ENCODE results near the gene CEP89. TPM values are rescaled to one million over a fixed set of nuclear protein-coding genes. Genes with fewer than 3 reads are reported as not detected.
"Not testable (repeated sequence)": the region's sequence is repeated elsewhere in the genome, so short reads cannot be mapped to it uniquely, and the experiment has no call there.

The CEP89 gene
- total and polyA plus RNA-seq, 7 experiments from 2014 or later, result 7.4 to 22.4 (median 12.4) TPM

GRCh38 chr19:32852216-32852615 is 119.5 kb downstream of the CEP89 start:
- peaks cover 0 to 4% (median 1%) of the 10 kb centered on the region in 11 donors for H3K9me3 Mint-ChIP-seq
- Histone ChIP-seq H3K27ac (ENCODE audit: low read depth, low read length) (no peak overlapping the region), H3K9me3 (ENCODE audit: control insufficient read depth in 2 of 3, low read length in 3 of 3) (no peaks in the 10 kb centered on the region), H3K36me3 (ENCODE audit: control insufficient read depth in 2 of 3, insufficient read depth in 3 of 3, low read length in 3 of 3) (no peaks in the 10 kb centered on the region), H3K4me1 (ENCODE audit: control insufficient read depth in 2 of 2, insufficient read depth in 2 of 2, low read length in 2 of 2) (no peaks in the 10 kb centered on the region), H3K4me3 (ENCODE audit: low read length) (no peak overlapping the region), H3K27me3 (ENCODE audit: control insufficient read depth in 2 of 2, insufficient read depth in 2 of 2, low read length in 2 of 2) (no peaks in the 10 kb centered on the region)
- H3K27ac Mint-ChIP-seq, result no peak overlapping the region
- intact Hi-C loops (cut with micrococcal nuclease), result no loop called here
- H3K27me3 Mint-ChIP-seq, result peaks cover 0 to 3% (median 0%) of the 10 kb centered on the region in 5 donors
- peaks cover 0 to 1% (median 0%) of the 10 kb centered on the region in 7 donors for H3K4me1 Mint-ChIP-seq
- DNase-seq (no peak), ATAC-seq (no peak)
- no peak overlapping the region for H3K4me3 Mint-ChIP-seq
- peaks cover 0 to 5% (median 1%) of the 10 kb centered on the region in 5 donors for H3K36me3 Mint-ChIP-seq
- ChIA-PET POLR2A (no interaction called here), CTCF (interaction anchor here (0.6 kb wide), 1 partner anchor 274 kb away, joined by 4 read pairs; no protein-coding TSS in a partner anchor)

- DNase-seq; ATAC-seq; H3K27me3 ChIP-seq (ENCODE audit: control insufficient read depth in 2 of 2, insufficient read depth in 2 of 2, low read length in 2 of 2); intact Hi-C loops (cut with micrococcal nuclease); H3K4me3 Mint-ChIP-seq; CTCF ChIA-PET; H3K9me3 ChIP-seq (ENCODE audit: control insufficient read depth in 2 of 3, low read length in 3 of 3); H3K36me3 ChIP-seq (ENCODE audit: control insufficient read depth in 2 of 3, insufficient read depth in 3 of 3, low read length in 3 of 3); H3K27ac Mint-ChIP-seq; H3K4me1 ChIP-seq (ENCODE audit: control insufficient read depth in 2 of 2, insufficient read depth in 2 of 2, low read length in 2 of 2); H3K27ac ChIP-seq (ENCODE audit: low read depth, low read length); H3K27me3 Mint-ChIP-seq; POLR2A ChIA-PET; H3K36me3 Mint-ChIP-seq; H3K4me3 ChIP-seq (ENCODE audit: low read length): not testable (repeated sequence)
- peaks cover 0 to 13% (median 0%) of the 10 kb centered on the region in 11 donors for H3K9me3 Mint-ChIP-seq
- H3K4me1 Mint-ChIP-seq, result peaks cover 0 to 13% (median 3%) of the 10 kb centered on the region in 7 donors
These were observed 123.7 kb downstream of the CEP89 start for GRCh38 chr19:32848035-32848434.

- Histone ChIP-seq H3K36me3 (ENCODE audit: control insufficient read depth in 2 of 3, insufficient read depth in 3 of 3, low read length in 3 of 3) (no peaks in the 10 kb centered on the region), H3K4me3 (ENCODE audit: low read length) (no peak overlapping the region), H3K4me1 (ENCODE audit: control insufficient read depth in 2 of 2, insufficient read depth in 2 of 2, low read length in 2 of 2) (no peaks in the 10 kb centered on the region), H3K9me3 (ENCODE audit: control insufficient read depth in 2 of 3, low read length in 3 of 3) (peaks cover 0 to 8% (median 0%) of the 10 kb centered on the region in 3 experiments), H3K27me3 (ENCODE audit: control insufficient read depth in 2 of 2, insufficient read depth in 2 of 2, low read length in 2 of 2) (no peaks in the 10 kb centered on the region), H3K27ac (ENCODE audit: low read depth, low read length) (no peak overlapping the region)
- Mint-ChIP-seq H3K9me3 (peaks cover 4 to 35% (median 12%) of the 10 kb centered on the region in 11 donors), H3K27me3 (peaks cover 0 to 3% (median 0%) of the 10 kb centered on the region in 5 donors), H3K36me3 (peaks cover 1 to 24% (median 21%) of the 10 kb centered on the region in 5 donors), H3K4me1 (peaks cover 0 to 13% (median 3%) of the 10 kb centered on the region in 7 donors), H3K4me3 (no peak overlapping the region), H3K27ac (no peak overlapping the region)
- ATAC-seq (no peak), DNase-seq (no peak)
- CTCF ChIA-PET, result no interaction called here
- POLR2A ChIA-PET, result no interaction called here
- intact Hi-C loops (cut with micrococcal nuclease), result no loop called here
These were observed 128.0 kb downstream of the CEP89 start for GRCh38 chr19:32843716-32844245.

- Histone ChIP-seq H3K36me3 (ENCODE audit: control insufficient read depth in 2 of 3, insufficient read depth in 3 of 3, low read length in 3 of 3) (no peaks in the 10 kb centered on the region), H3K27me3 (ENCODE audit: control insufficient read depth in 2 of 2, insufficient read depth in 2 of 2, low read length in 2 of 2) (no peaks in the 10 kb centered on the region), H3K27ac (ENCODE audit: low read depth, low read length) (no peak overlapping the region), H3K4me1 (ENCODE audit: control insufficient read depth in 2 of 2, insufficient read depth in 2 of 2, low read length in 2 of 2) (no peaks in the 10 kb centered on the region), H3K4me3 (ENCODE audit: low read length) (no peak overlapping the region), H3K9me3 (ENCODE audit: control insufficient read depth in 2 of 3, low read length in 3 of 3) (peaks cover 0 to 8% (median 0%) of the 10 kb centered on the region in 3 experiments)
- peaks cover 1 to 22% (median 16%) of the 10 kb centered on the region in 5 donors for H3K36me3 Mint-ChIP-seq
- DNase-seq (no peak), ATAC-seq (no peak)
- H3K27me3 Mint-ChIP-seq, result no peaks in the 10 kb centered on the region
- peaks cover 0 to 15% (median 6%) of the 10 kb centered on the region in 7 donors for H3K4me1 Mint-ChIP-seq
- ChIA-PET POLR2A (no interaction called here), CTCF (no interaction called here)
- H3K27ac Mint-ChIP-seq, result no peak overlapping the region
- intact Hi-C loops (cut with micrococcal nuclease), result no loop called here
- peaks cover 4 to 29% (median 12%) of the 10 kb centered on the region in 11 donors for H3K9me3 Mint-ChIP-seq
- no peak overlapping the region for H3K4me3 Mint-ChIP-seq
These were observed 129.7 kb downstream of the CEP89 start for GRCh38 chr19:32842061-32842460.

- DNase-seq, result no peak
These were observed 134.2 kb downstream of the CEP89 start for GRCh38 chr19:32837531-32837930.

GRCh38 chr19:32833388-32833787 is 138.4 kb downstream of the CEP89 start:
- POLR2A ChIA-PET; H3K27ac ChIP-seq (ENCODE audit: low read depth, low read length); H3K36me3 ChIP-seq (ENCODE audit: control insufficient read depth in 2 of 3, insufficient read depth in 3 of 3, low read length in 3 of 3); H3K4me1 ChIP-seq (ENCODE audit: control insufficient read depth in 2 of 2, insufficient read depth in 2 of 2, low read length in 2 of 2); H3K27me3 Mint-ChIP-seq; H3K4me3 Mint-ChIP-seq; H3K27ac Mint-ChIP-seq; H3K9me3 ChIP-seq (ENCODE audit: control insufficient read depth in 2 of 3, low read length in 3 of 3); intact Hi-C loops (cut with micrococcal nuclease); ATAC-seq; H3K27me3 ChIP-seq (ENCODE audit: control insufficient read depth in 2 of 2, insufficient read depth in 2 of 2, low read length in 2 of 2); DNase-seq; H3K36me3 Mint-ChIP-seq; H3K9me3 Mint-ChIP-seq; CTCF ChIA-PET; H3K4me3 ChIP-seq (ENCODE audit: low read length): not testable (repeated sequence)
- H3K4me1 Mint-ChIP-seq, result peaks cover 0 to 25% (median 15%) of the 10 kb centered on the region in 7 donors

More at GRCh38 chr19:32837531-32837930, 134.2 kb downstream of the CEP89 start:
- no peaks in the 10 kb centered on the region for H3K27me3 Mint-ChIP-seq
- H3K36me3 Mint-ChIP-seq, result peaks cover 1 to 21% (median 16%) of the 10 kb centered on the region in 5 donors
- no peak overlapping the region for H3K27ac Mint-ChIP-seq
- peaks cover 0 to 12% (median 6%) of the 10 kb centered on the region in 7 donors for H3K4me1 Mint-ChIP-seq
- Histone ChIP-seq H3K9me3 (ENCODE audit: control insufficient read depth in 2 of 3, low read length in 3 of 3) (peaks cover 0 to 8% (median 0%) of the 10 kb centered on the region in 3 experiments), H3K27me3 (ENCODE audit: control insufficient read depth in 2 of 2, insufficient read depth in 2 of 2, low read length in 2 of 2) (no peaks in the 10 kb centered on the region), H3K4me1 (ENCODE audit: control insufficient read depth in 2 of 2, insufficient read depth in 2 of 2, low read length in 2 of 2) (no peaks in the 10 kb centered on the region), H3K36me3 (ENCODE audit: control insufficient read depth in 2 of 3, insufficient read depth in 3 of 3, low read length in 3 of 3) (no peaks in the 10 kb centered on the region), H3K4me3 (ENCODE audit: low read length) (no peak overlapping the region), H3K27ac (ENCODE audit: low read depth, low read length) (no peak overlapping the region)
- POLR2A ChIA-PET, result no interaction called here
- CTCF ChIA-PET, result no interaction called here
- H3K9me3 Mint-ChIP-seq, result peaks cover 4 to 22% (median 12%) of the 10 kb centered on the region in 11 donors
- H3K4me3 Mint-ChIP-seq, result peak overlapping the region in 1 of 10 donors; percentile 16
- ATAC-seq, result no peak
- intact Hi-C loops (cut with micrococcal nuclease), result no loop called here

- DNase-seq; H3K36me3 Mint-ChIP-seq; H3K9me3 Mint-ChIP-seq; H3K27me3 Mint-ChIP-seq; H3K4me3 ChIP-seq (ENCODE audit: low read length); ATAC-seq; H3K4me3 Mint-ChIP-seq; CTCF ChIA-PET; H3K27me3 ChIP-seq (ENCODE audit: control insufficient read depth in 2 of 2, insufficient read depth in 2 of 2, low read length in 2 of 2); intact Hi-C loops (cut with micrococcal nuclease); H3K36me3 ChIP-seq (ENCODE audit: control insufficient read depth in 2 of 3, insufficient read depth in 3 of 3, low read length in 3 of 3); H3K9me3 ChIP-seq (ENCODE audit: control insufficient read depth in 2 of 3, low read length in 3 of 3); H3K27ac Mint-ChIP-seq; H3K27ac ChIP-seq (ENCODE audit: low read depth, low read length); H3K4me1 ChIP-seq (ENCODE audit: control insufficient read depth in 2 of 2, insufficient read depth in 2 of 2, low read length in 2 of 2); POLR2A ChIA-PET: not testable (repeated sequence)
- H3K4me1 Mint-ChIP-seq, result peaks cover 0 to 28% (median 13%) of the 10 kb centered on the region in 7 donors
These were observed 138.9 kb downstream of the CEP89 start for GRCh38 chr19:32832825-32833224.

Data from naive thymus-derived CD4-positive, alpha-beta T cell (primary cell).